Activated CD4-positive, alpha-beta T cell treated with anti-CD3 and anti-CD28 coated beads, Interleukin-2, amount 10 ng/mL, durations not matched to agents 24 days and 14 days (primary cell): Measurements from ENCODE around the gene DENND1A. TPM values are rescaled to one million over a fixed set of nuclear protein-coding genes. Genes with fewer than 3 reads are reported as not detected.

ENCODE experiments used
- DNase-seq: peaks from one replicate; pipeline ENCODE4 v3.0.0; 2022
- H3K27ac Mint-ChIP-seq: one replicate; pipeline ENCODE4 v1.8.0; 2022; ENCODE audit warnings: mild to moderate bottlenecking, mixed read lengths
- H3K27me3 Mint-ChIP-seq: one replicate; pipeline ENCODE4 v1.8.0; 2022; ENCODE audit warnings: mixed read lengths
- H3K36me3 Mint-ChIP-seq: one replicate; pipeline ENCODE4 v1.8.0; 2022; ENCODE audit warnings: low read depth, mild to moderate bottlenecking, mixed read lengths
- H3K4me1 Mint-ChIP-seq: one replicate; pipeline ENCODE4 v1.8.0; 2021; ENCODE audit warnings: mixed read lengths
- H3K4me3 Mint-ChIP-seq: one replicate; pipeline ENCODE4 v1.8.0; 2022; ENCODE audit warnings: mild to moderate bottlenecking, moderate library complexity, mixed read lengths
- H3K9me3 Mint-ChIP-seq: one replicate; pipeline ENCODE4 v1.8.0; 2021; ENCODE audit warnings: mixed read lengths
- intact Hi-C: fragments of 100-400 bp; cut with micrococcal nuclease; formaldehyde crosslinking; loops from one replicate; pipeline ENCODE4 v1.15.1; 2023
- total RNA-seq: library from RNA; stranded (reverse); gene quantifications from 2 replicates; pipeline ENCODE4 v1.2.3, GENCODE V29; 2022

DENND1A gene
- total RNA-seq, 1 donor from 2014 or later, result 25.2 TPM

- Mint-ChIP-seq H3K4me3 (no peak overlapping the region), H3K9me3 (peaks cover 3% of the 10 kb centered on the region), H3K27ac (peak overlapping the region; percentile 9), H3K27me3 (no peaks in the 10 kb centered on the region), H3K36me3 (peaks cover 4% of the 10 kb centered on the region), H3K4me1 (peaks cover 20% of the 10 kb centered on the region)
- no peak for DNase-seq
- intact Hi-C loops, result no loop called here
These were observed 245.4 kb downstream of the DENND1A start for GRCh38 chr9:123684393-123685149.

GRCh38 chr9:123682746-123683145, 247.2 kb downstream of the DENND1A start:
- Mint-ChIP-seq H3K36me3 (peaks cover 4% of the 10 kb centered on the region), H3K4me3 (no peak overlapping the region), H3K9me3 (peaks cover 3% of the 10 kb centered on the region), H3K4me1 (peaks cover 20% of the 10 kb centered on the region), H3K27ac (no peak overlapping the region), H3K27me3 (no peaks in the 10 kb centered on the region)
- intact Hi-C loops, result no loop called here
- DNase-seq, result no peak

DNA sequence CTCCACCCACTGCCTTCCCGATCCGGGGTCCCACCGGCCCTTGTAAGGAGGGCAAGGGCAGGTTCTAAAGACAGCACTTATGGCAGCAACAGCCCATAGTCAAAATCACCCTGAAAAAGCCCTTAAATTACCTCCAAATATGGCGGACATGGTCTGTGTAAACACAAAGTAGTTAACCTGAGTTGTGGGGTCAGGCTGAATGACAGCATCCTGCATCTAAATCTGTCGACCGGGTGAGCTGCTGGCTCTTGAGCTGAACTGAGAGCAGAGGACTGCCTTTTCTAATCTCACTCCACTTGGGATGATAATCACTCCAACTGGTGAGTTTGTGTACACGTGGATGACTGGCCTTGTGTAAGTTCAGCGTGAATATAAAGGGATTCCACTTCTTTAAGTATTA, 249.6 kb downstream of the DENND1A start:
- Mint-ChIP-seq H3K36me3 (peaks cover 4% of the 10 kb centered on the region), H3K4me3 (no peak overlapping the region), H3K27me3 (no peaks in the 10 kb centered on the region), H3K9me3 (peaks cover 3% of the 10 kb centered on the region), H3K4me1 (peaks cover 13% of the 10 kb centered on the region), H3K27ac (no peak overlapping the region)
- DNase-seq, result no peak
- intact Hi-C loops, result no loop called here

DNA sequence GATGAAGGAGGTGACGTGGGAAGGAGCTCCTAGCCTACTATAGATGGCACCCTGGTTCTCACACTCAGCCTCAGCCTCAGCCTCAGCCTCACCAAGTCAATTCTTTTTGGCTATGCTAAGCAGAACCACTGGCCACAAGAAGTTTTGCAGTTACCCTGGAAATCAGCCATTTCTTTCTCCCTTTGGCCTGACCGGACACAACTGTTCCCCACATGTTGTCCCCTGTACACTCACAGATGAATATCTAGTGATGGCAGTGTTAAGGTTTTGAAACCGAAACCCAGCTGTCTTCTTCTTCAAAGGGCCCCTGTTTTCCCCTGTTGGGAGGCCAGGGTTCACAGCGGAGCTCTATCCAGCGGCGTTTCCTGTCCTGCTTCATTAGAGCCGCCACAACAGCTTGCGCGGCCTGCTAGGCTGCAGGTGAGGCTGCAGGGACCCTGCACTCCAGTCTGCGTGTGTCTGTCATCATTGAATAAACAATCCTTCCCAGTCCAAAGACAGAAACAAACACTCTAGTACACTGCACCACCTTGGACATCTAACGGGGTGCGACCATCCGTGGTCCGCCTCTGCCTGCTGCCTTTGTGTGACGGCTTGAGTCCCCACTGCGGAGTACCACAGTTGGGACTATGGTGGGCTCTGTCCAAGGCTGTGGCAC, 250.5 kb downstream of the DENND1A start:
- no peak overlapping the region for H3K27ac Mint-ChIP-seq
- no peak for DNase-seq
- intact Hi-C loops, result no loop called here
- H3K4me1 Mint-ChIP-seq, result peaks cover 8% of the 10 kb centered on the region
- no peaks in the 10 kb centered on the region for H3K27me3 Mint-ChIP-seq
- peaks cover 3% of the 10 kb centered on the region for H3K9me3 Mint-ChIP-seq
- H3K4me3 Mint-ChIP-seq, result no peak overlapping the region
- peaks cover 5% of the 10 kb centered on the region for H3K36me3 Mint-ChIP-seq

- H3K36me3 Mint-ChIP-seq, result peaks cover 8% of the 10 kb centered on the region
- H3K9me3 Mint-ChIP-seq, result peaks cover 6% of the 10 kb centered on the region
- H3K27ac Mint-ChIP-seq, result no peak overlapping the region
- no peaks in the 10 kb centered on the region for H3K27me3 Mint-ChIP-seq
- intact Hi-C loops, result no loop called here
- H3K4me1 Mint-ChIP-seq, result peaks cover 3% of the 10 kb centered on the region
- DNase-seq, result no peak
- no peak overlapping the region for H3K4me3 Mint-ChIP-seq
These were observed 251.0 kb downstream of the DENND1A start for GRCh38 chr9:123678878-123679329.

DNA sequence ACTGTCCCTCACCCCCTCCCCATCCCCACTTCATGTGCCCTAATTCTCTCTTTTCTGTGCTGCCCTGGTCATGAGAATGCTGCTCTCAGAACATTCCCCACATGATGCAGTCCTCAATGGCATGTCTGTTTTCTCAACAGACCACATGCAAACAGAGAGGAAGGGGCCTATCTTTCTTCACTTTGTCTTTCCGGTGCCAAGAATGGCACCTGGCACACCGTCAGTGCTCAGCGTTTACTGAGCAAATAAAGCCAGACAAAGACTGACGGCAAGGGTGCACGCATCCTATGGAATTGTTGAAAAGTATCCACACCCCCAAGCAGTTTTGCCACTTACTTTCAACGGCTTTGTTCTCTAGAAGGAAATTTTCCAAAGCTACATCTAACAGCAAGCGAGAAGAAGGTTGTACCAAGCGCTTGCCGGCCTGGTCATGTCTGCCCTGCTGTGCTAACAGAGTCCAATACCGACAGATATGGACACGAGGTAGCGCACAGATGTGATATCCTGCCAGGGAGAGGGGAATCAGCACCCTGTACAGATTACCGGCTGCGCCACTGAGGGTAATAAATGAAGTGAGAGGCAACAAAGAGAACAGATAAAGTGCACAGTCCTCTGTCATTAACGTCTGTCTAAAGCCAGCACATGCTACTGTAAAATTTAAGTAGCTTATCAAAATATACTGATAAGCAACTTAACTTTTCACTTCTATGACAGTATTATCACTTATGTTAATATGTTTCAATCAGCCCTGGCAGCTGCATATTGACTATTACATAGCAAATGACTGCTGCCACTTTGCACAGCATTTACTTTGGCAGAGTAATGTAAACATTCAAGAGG, 251.7 kb downstream of the DENND1A start:
- Mint-ChIP-seq H3K4me1 (peaks cover 2% of the 10 kb centered on the region), H3K27me3 (no peaks in the 10 kb centered on the region), H3K27ac (no peak overlapping the region), H3K4me3 (no peak overlapping the region), H3K9me3 (peaks cover 7% of the 10 kb centered on the region), H3K36me3 (peaks cover 9% of the 10 kb centered on the region)
- intact Hi-C loops, result no loop called here
- DNase-seq, result no peak

- no peak for DNase-seq
- no peak overlapping the region for H3K27ac Mint-ChIP-seq
- H3K4me1 Mint-ChIP-seq, result peaks cover 2% of the 10 kb centered on the region
- intact Hi-C loops, result no loop called here
- peaks cover 9% of the 10 kb centered on the region for H3K36me3 Mint-ChIP-seq
- H3K9me3 Mint-ChIP-seq, result peaks cover 11% of the 10 kb centered on the region
- H3K4me3 Mint-ChIP-seq, result no peak overlapping the region
- no peaks in the 10 kb centered on the region for H3K27me3 Mint-ChIP-seq
These were observed 253.1 kb downstream of the DENND1A start for GRCh38 chr9:123676869-123677268.

- no peak for DNase-seq
- intact Hi-C loops, result no loop called here
- Mint-ChIP-seq H3K9me3 (peaks cover 12% of the 10 kb centered on the region), H3K27me3 (no peaks in the 10 kb centered on the region), H3K27ac (no peak overlapping the region), H3K4me1 (no peaks in the 10 kb centered on the region), H3K4me3 (no peak overlapping the region), H3K36me3 (peaks cover 21% of the 10 kb centered on the region)
These were observed 260.6 kb downstream of the DENND1A start for GRCh38 chr9:123669346-123669745.

GRCh38 chr9:123663529-123663928, 266.4 kb downstream of the DENND1A start:
- no peaks in the 10 kb centered on the region for H3K27me3 Mint-ChIP-seq
- DNase-seq, result no peak
- no peak overlapping the region for H3K27ac Mint-ChIP-seq
- no peaks in the 10 kb centered on the region for H3K4me1 Mint-ChIP-seq
- H3K36me3 Mint-ChIP-seq, result peaks cover 30% of the 10 kb centered on the region
- H3K4me3 Mint-ChIP-seq, result no peak overlapping the region
- peaks cover 12% of the 10 kb centered on the region for H3K9me3 Mint-ChIP-seq
- intact Hi-C loops, result no loop called here

GRCh38 chr9:123662057-123662776, 267.7 kb downstream of the DENND1A start:
- Mint-ChIP-seq H3K27me3 (no peaks in the 10 kb centered on the region), H3K36me3 (peaks cover 27% of the 10 kb centered on the region)
- intact Hi-C loops, result no loop called here

GRCh38 chr9:123660691-123661466, 269.0 kb downstream of the DENND1A start:
- Mint-ChIP-seq H3K4me3 (no peak overlapping the region), H3K9me3 (peaks cover 12% of the 10 kb centered on the region), H3K27me3 (no peaks in the 10 kb centered on the region), H3K4me1 (no peaks in the 10 kb centered on the region), H3K36me3 (peaks cover 21% of the 10 kb centered on the region), H3K27ac (no peak overlapping the region)
- DNase-seq, result no peak
- intact Hi-C loops, result no loop called here

More at GRCh38 chr9:123662057-123662776, 267.7 kb downstream of the DENND1A start:
- no peak overlapping the region for H3K4me3 Mint-ChIP-seq
- peaks cover 12% of the 10 kb centered on the region for H3K9me3 Mint-ChIP-seq
- no peaks in the 10 kb centered on the region for H3K4me1 Mint-ChIP-seq
- DNase-seq, result no peak
- H3K27ac Mint-ChIP-seq, result no peak overlapping the region

- Mint-ChIP-seq H3K4me1 (no peaks in the 10 kb centered on the region), H3K9me3 (peaks cover 8% of the 10 kb centered on the region), H3K36me3 (peaks cover 15% of the 10 kb centered on the region), H3K4me3 (no peak overlapping the region), H3K27me3 (no peaks in the 10 kb centered on the region), H3K27ac (no peak overlapping the region)
- intact Hi-C loops, result no loop called here
- DNase-seq, result no peak
These were observed 270.6 kb downstream of the DENND1A start for GRCh38 chr9:123659358-123659757.

- Mint-ChIP-seq H3K9me3 (peaks cover 5% of the 10 kb centered on the region), H3K27me3 (no peaks in the 10 kb centered on the region), H3K27ac (no peak overlapping the region), H3K4me1 (no peaks in the 10 kb centered on the region), H3K4me3 (no peak overlapping the region), H3K36me3 (peaks cover 12% of the 10 kb centered on the region)
- intact Hi-C loops, result no loop called here
- no peak for DNase-seq
These were observed 271.1 kb downstream of the DENND1A start for GRCh38 chr9:123658792-123659191.
